NOMO-1 (cell line): Measurements from ENCODE around the gene SUSD3.

Source experiments
- DNase-seq, 2 experiments: peaks; one replicate each; lab custom pipeline; 2025; ENCODE audit not compliant: unreplicated experiment in 2 of 2; lab: John Stamatoyannopoulos, UW

SUSD3 gene

DNA sequence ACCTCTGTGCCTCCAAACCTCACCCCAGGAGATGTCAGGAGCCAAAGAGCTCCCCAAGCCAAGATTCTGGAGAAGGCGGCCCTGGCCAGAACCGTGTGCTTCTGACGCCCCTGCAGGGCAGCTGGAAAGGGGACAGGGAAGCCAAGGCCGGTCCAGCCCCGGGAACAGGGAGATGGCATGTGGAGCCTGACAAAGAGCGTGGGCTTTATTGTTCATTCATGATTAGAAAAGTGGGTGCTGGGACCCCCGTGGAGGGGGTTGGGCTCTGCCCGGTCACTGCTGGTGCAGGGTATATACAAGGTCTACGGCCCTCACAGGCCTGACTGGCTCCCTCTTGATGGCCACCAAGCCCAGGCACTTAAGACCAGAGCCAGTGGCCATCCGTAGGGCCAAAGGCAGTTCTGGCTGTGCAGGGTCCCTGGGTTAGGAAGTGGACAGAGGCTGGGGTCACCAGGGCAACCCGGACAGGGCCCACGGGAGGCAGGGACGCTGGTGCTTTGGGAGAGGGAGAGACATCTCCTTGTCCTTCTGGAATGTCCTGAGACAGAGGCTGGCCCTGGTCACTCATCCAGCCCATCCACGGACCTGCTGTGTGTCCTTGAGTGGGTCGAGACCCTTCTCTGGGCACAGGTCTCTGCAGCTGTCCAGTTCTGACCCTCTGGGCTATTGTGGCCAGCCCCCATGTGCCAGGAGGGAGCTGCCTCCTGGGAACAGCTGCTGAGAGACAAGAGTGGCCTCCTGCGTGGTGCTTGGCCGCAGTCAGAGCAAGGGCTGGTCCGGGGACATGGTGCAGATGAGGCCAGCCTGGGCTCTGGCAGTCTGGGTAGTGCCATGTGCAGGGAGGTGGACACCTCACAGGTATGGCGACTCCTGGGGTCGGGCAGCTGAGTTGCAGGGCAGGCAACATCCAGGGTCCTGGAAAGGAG, 63.1 kb downstream of the SUSD3 start:
- no peak for DNase-seq

DNA sequence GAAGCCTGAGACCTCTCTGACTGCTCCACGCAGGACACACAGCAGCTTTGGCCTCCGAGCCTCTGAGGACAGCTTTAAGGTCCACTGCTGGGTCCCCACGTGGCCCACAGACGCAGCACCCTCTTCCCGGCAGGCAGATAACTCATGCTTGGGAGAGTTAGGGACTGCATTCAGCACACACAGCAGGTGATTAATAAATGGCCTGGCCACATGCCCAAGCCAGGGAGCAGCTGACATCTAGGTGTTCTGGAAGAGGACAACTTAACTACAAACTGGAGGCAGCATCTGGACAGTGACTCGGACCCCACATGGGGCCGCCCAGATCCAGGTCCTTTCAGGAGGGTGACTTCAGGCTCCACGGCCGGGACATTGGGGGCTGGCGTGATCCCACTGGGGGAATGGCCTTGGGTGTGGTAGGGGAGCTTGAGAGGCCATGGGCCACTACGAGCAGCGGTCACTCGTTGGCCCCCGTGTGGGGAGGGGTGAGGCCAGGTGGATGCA, 64.3 kb downstream of the SUSD3 start:
- no peak for DNase-seq

DNA sequence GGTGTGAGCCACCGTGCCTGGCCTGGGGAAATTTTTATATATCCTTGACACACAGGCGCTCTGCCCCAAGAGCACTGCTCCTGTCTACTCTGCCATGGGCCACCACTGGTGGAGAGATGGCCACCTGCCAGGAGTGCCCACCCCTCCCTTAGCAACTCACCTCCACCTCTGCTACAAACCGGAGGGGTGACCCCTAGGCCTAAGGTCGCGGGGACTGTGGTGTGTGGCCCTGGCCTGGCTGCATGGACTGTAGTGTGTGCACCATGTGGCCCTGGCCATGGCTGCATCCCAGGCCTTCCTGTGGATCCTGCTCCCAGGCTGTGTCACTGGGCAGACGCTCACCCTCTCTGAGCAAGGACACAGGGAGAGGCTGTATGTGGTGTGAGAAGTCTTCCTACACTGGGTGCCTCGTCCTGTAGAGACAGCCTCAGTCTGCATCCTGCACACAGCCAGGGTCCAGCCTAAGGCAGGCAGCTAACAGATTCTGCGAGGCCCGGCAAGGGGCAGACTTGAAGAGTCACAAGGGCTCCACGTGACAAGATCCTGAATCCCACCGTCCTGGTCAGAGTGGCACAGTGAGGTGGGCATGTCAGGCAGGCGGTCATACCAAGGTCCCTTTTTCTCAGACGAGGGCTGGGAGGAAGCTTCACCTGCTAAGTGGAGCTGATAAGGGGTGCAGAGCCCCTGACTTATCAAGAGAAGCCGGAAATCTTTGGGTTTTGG, 65.2 kb downstream of the SUSD3 start:
- no peak for DNase-seq

DNA sequence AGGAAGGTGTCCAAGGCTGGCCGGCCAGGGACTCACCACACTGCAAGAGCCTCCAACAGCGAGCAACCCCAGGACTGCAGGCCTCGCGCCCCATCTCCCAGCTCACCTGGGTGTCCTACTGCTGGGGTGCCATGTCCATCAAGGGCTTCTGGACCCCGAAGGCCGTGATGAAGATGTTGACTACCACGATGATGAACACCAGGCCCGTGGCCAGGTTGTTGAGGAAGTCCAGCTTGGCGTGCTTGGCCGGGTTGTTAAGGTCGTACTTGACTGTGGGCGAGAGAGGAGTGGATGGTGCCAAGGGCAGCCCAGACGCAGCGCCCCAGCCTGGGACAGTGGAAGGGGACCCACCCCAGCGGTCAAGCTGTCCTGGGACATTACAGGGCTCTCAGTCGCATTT, 66.3 kb downstream of the SUSD3 start:
- no peak for DNase-seq

DNA sequence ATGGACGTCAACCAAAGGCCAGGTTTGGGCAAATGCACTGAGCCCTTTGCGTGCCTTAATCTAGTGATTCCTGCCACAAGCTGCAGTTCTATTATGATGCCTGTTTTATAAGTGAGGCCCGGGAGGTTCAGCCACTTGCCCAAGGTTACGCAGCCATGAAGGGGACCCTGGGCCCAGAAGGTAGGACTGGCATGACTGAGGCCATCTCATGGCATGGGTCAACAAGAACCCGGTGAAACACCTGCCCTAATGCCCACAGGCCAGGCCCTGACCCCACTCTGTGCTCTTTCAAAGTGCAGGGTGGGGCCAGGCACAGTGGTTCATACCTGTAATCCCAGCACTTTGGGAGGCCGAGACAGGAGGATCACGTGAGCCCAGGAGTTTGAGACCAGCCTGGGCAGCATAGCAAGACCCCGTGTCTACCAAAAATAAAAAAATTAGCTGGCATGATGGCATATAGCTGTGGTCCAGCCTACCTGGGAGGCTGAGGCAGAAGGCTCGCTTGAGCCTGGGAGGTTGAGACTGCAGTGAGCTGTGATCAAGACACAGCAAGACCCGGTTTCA, 66.9 kb downstream of the SUSD3 start:
- no peak for DNase-seq

DNA sequence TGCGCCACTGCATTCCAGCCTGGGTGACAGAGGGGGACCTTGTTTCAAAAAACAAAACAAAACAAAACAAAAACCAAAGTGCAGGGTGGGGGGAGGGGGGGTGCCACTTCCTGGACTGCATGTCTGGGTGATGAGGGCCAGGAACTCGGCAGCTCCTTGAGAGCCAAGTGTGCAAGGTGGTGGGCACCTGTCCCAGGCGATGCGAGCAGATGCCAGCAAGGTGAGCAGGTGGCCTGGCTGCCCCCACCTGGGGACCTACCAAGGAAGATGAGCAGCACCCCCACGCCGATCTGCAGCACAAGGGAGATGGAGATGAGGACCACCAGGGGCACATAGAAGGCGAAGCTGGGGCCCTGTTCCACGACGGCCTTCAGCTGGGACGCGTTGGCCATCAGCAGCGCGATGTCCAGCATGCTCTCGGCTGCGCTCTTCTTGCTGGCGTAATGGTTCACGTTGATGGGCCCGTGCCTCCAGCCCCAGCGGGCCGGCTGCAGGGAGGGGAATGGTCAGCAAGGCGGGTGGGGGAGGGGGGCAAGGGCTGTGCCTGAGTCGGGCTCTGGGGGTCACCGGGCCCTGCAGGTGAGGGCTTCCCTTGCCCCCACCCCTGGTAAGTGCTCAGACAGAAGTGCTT, 67.8 kb downstream of the SUSD3 start:
- DNase-seq: no peak

DNA sequence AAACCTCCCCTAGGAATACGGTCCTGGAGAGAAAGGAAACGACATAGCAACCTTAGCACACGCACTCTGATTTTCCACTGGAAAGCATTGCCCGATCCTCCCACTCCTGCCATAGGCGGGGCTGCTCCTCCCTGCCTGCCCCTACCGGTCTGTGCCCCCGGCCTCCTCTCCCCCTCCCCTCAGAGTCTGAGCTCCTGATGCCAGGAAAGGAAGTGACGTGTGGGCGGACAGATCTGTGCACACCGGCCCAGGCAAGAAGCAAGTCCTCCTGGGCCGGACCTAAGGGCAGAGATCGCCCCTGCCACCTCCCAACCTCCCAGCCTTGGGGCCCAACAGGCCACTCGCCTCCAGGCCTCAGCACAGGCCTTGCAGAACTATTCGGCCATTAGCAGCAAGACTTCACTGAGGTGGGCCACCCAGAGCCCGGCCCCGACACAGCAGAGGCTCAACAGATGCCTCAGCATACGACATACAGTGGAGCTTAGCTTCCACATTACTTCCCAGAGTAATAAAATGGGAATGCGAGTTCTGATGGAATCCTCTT, 68.4 kb downstream of the SUSD3 start:
- DNase-seq: no peak

DNA sequence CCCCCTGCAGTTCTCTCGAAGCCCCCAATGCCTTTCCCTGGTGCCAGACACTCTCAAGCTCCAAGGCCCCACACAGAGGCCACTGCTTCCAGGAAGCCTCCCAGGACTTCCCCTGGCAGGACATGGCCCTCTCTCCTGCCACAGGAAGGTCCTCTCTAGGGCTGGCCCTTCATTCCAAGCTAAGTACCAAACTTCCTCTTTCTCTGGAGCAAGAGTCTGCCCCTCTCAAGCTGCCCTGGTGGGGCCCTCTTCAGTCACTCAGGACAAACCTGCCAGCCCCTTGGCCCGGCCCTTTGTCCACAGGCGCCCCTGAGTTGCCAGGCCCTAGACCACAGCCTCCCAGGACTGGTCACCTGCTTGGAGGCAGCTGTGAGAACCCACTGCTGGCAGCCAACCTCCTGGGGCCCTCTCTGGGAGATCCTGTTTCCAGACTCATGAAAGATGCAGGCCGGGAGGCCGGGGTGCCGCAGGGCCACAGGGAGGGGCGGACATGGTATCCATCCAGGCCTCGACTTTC, 69.0 kb downstream of the SUSD3 start:
- DNase-seq: peak; percentile 44 to 49

DNA sequence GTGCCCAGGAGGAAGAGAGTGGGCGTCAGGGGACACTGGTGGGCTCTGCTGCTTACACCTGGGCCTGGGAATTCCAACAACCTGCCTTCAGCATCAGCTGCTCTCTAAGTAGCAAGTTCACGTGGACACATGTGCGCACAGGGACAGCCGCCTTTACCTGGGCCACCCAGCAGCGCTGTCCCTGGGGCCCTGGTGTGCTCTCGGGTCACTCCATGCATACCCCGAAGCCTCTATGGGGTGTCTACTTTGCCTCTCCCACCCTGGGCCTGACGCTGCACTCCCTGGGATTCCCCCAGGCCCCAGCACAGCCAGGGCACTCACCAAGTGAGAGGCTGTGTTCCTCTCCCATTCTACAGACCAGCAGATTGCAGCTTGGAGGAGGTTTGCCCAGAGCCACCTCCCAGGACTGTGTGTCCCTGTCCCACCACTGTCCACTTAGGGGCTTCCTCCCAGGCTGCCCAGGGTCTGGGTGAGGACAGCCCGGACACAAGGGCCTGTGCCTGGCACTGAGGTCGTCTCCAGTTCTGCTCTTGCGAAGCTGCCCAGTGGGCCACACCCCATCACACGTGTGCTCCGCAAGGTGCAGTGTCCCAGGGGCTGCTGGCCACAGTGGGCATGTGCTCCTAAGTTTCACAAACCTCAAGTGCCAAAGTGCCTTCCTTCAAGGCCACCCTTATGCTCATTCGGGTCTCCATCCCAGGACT, 69.7 kb downstream of the SUSD3 start:
- DNase-seq: no peak

DNA sequence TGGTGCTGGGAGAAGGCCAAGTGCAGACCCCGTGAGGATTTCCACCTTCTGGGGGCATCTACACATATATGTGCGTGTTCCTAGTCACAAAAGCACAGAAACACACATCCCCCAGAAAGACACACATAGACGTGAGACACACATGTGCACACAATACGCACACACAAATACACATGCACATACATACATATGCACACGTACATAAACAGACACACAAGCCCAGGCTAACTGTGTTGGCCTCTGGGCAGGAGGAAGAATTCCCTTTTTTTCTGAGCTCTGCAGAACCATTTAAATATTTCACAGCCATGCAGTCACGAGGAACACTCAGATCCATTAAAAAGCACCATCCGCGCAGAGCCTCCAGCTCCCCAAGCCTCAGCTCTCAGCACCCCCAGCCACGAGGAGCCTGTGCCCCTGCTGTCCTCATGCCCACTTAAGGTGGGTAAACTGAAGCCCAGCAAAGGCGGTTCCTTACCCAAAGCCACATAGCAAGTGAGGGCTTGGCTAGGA, 70.3 kb downstream of the SUSD3 start:
- no peak for DNase-seq

DNA sequence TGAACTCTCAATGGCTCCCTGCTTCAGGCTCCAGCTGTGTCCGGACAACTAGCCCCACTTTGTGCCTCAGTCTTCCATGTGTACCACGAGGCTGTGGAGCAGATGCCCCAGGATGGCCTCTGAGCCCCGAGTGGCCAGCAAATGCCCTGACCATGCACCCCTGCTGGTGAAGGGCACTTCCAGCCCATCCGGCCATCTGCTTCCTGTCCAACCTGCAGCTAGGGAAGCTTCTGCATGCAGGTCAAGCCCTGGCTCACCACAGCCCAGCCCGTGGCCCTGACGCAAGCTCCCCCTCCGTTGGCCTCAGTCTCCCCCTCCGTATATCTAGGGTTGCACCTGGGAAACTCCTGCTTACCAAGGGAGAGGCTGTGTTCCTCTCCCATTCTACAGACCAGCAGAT, 70.8 kb downstream of the SUSD3 start:
- DNase-seq: no peak

DNA sequence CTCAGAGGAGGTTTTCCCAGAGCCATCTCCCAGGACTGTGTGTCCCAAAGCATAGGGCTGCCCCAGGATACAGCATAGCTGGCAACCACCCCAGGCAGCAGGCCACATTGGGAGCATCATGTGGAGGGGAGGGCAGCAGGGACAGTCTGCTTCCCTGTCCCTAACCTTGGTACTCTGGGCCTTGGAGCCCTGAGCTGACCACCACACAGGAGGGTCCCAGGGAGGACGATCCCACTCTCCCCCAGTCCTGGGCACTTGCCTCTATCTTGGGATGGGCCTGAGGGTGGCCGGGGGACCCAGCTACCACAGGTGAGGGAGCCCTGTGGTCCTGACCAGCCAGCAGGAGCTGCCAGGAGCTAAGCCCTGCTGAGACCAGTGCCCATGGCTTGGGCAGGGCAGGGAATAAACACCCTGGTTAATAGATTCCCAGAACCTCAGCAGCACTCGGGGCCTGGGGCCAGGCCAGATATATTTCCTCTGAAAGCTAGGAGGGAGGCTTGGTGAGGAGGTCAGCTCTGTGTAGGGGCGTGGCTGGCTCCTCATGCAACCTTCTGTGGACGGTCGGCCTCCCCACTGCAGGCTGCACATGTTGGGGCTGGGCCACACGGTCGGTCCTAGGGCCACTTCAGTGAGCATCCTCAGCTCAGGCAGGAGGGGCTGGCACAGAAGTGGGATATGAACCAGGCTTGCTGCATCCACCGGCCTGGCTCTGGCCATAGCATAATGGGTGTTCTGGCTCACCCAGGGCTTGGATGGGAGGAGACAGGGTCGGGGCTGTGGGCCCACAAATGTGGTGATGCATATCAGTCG, 71.4 kb downstream of the SUSD3 start:
- DNase-seq: no peak

DNA sequence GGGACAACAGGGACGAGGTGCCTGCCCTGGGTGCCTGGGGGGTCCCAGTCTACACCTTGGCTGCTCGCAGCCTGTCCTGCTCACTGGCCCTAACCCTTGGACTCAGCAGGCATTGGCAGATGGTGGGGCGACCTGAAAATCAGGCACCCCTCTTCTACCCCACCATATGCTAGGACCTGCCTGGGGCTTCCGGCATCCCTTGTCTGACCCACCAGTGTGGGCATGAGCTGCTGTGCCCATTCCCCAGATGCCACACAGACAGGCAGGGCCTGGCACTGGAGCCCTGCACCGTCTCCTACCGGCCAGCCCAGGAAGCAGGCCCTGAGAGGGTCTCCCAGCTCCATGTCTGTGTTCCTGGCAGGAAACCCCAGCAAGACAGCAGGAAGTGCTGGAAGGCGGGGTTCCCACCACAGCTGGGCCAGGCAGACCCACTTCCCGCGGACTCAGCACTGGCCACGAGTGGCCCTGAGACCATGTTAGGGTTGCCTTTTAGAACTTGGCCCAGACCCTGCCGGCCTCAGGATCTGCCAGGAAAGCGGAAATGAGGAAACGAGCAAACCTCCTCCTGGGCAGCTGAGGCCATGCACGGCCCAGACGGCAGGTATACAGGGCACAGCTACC, 72.5 kb downstream of the SUSD3 start:
- no peak for DNase-seq

DNA sequence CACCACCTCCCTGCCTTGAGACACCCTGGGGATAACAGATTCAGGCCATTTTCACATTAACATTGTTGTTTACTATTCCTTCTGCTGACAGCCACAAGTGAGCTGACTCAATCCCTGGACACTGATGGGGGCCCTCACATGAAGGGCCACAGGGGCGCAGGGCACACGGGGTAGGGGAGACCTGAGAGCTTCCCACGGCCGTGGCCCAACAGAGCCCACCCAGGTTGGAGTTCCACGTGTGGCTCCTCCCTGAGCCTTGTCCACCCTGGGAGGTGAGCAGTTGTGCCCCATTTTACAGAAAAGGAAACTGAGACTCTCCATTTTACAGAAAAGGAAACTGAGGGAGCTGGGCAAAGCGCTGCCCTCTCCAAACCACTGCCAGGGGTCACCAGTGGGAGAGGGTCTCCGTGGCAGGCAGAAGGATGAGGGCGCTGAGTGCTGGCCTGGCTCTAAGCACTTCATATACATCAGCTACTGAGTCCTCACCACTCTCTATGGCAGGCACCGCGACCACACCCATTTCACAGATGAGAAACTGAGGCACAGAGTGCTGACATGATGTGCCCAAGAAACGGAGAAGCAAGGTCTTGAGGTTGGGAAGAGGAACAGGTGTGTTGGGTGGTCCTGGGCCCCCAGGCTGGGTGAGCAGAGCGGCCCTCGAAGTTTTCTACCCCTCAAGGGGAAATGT, 73.2 kb downstream of the SUSD3 start:
- DNase-seq: no peak

DNA sequence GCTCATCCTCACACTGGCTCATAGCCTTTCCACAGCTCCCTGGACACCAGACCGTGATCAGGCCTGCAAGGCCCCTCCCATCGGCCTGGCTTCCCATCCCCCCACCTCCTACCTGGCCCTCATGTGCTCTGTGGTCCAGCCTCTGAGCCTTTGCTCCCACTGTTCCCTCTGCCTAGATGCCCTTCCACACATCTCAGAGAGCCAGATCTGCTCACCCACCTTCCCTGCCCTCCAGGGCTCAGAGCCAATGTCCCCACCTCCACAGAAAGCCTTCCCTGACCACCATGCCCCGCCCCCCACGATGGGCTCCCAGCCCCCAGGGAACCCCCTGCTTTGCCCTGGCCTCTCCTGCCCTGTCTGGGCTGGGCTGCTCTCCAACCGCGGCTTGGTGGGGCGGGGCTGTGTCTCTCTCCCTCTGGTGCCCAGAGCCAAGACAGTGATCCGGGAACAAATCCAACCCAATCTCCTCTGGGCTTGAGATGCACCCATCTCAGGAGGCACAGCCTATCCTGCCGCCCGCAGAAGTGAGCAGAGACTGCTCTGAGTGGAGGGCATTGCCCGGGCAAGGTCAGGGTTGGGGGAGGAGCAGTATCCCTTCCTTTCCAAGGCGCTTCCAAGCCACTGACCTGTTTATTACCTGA, 73.9 kb downstream of the SUSD3 start:
- no peak for DNase-seq

DNA sequence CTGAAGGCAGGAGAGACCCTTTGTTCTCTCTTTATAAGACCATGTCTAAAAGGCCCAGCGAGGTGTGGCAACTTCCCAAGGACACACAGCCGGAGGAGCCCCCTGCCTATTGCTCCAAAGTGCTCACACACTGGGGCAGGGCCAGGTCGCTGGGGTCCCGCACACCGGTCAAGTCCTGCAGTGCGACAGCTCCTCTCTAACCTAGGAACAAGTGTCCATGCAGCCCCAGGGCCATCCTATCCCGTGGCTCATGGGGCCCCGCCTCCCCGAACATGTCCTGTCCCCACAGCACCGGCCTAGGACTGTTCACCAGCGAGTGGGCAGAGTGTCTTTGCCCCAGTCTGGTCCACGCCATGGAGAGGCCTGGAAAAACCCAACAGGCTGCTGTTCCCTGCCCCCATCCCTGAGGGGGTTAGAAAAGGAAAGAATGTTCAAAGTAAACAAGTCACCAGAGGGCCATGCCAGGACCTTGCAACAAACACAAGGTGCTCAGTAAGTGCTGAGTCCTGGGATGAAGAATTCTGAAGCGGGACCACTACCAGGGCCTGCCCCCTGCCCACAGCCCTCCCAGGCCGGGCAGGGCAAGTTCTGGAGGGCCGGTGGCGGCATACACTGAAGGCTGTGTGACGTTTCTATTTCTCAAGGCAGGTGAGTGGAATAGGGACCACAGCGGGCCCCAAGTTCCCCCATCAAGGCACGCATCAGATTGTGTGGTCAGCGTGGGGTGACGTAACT, 74.6 kb downstream of the SUSD3 start:
- no peak for DNase-seq

DNA sequence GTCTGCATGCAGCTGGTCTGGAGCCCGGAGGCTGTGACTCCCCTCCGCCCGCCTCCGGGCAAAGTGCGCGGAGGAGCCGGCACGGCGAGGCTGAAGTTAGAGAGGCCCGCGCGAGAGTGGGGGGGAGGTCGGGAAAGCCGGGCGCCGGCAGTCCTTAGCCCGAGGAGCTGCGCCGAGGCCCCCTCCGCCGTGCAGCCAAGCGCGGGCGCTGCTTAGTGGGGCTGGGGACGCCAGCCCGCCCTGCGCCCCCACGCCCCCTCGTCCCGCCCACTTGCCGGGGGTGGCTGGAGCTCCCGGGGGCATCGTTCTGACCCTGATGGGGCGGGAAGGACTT, 75.1 kb downstream of the SUSD3 start:
- peak; percentile 67 to 70 for DNase-seq
